ENCODE results near the gene NTM.

The NTM gene

GRCh38 chr11:131584785-131585592 is 214.6 kb downstream of the NTM start:
- H3K9ac ChIP-seq (ENCODE audit: low read depth in 1 of 2, low read length in 2 of 2) = no peak overlapping the region
- no peak overlapping the region for H3K27ac ChIP-seq (ENCODE audit: low read depth in 2 of 2, low read length in 2 of 2)
- H3K4me1 ChIP-seq (ENCODE audit: control insufficient read depth in 2 of 2, insufficient read depth in 2 of 2, low read length in 2 of 2) = no peaks in the 10 kb centered on the region
- H3K27me3 ChIP-seq (ENCODE audit: control insufficient read depth in 2 of 2, insufficient read depth in 2 of 2, low read length in 2 of 2) = no peaks in the 10 kb centered on the region
- H3K9me3 ChIP-seq (ENCODE audit: control insufficient read depth in 2 of 2, low read length in 2 of 2) = no peaks in the 10 kb centered on the region
- no peak overlapping the region for H3K4me3 ChIP-seq (ENCODE audit: low read length in 2 of 2)
- H3K36me3 ChIP-seq (ENCODE audit: control insufficient read depth in 2 of 2, insufficient read depth in 2 of 2, low read length in 2 of 2) = no peaks in the 10 kb centered on the region

DNA sequence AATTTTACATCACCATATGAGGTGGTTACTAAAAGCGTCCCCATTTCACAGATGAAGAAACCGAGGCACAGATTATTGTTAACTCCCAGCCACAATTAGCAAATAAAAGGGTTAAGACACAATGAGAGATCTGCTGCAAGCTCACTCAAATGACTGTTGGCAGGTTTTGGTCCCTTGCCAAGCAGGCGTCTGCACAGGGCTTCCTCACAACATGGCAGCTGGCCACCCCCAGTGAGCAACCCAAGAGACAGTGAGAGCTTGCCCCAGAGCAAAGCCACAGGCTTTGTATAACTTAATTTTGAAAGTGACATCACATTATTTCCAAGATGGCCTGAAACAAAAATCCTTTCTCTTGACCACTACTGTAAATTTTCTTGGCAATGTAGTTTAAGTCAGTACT is 217.6 kb downstream of the NTM start:
- Histone ChIP-seq H3K4me1 (ENCODE audit: control insufficient read depth in 2 of 2, insufficient read depth in 2 of 2, low read length in 2 of 2) (no peaks in the 10 kb centered on the region), H3K9me3 (ENCODE audit: control insufficient read depth in 2 of 2, low read length in 2 of 2) (no peaks in the 10 kb centered on the region), H3K9ac (ENCODE audit: low read depth in 1 of 2, low read length in 2 of 2) (no peak overlapping the region), H3K27ac (ENCODE audit: low read depth in 2 of 2, low read length in 2 of 2) (no peak overlapping the region), H3K27me3 (ENCODE audit: control insufficient read depth in 2 of 2, insufficient read depth in 2 of 2, low read length in 2 of 2) (no peaks in the 10 kb centered on the region), H3K4me3 (ENCODE audit: low read length in 2 of 2) (no peak overlapping the region), H3K36me3 (ENCODE audit: control insufficient read depth in 2 of 2, insufficient read depth in 2 of 2, low read length in 2 of 2) (no peaks in the 10 kb centered on the region)

DNA sequence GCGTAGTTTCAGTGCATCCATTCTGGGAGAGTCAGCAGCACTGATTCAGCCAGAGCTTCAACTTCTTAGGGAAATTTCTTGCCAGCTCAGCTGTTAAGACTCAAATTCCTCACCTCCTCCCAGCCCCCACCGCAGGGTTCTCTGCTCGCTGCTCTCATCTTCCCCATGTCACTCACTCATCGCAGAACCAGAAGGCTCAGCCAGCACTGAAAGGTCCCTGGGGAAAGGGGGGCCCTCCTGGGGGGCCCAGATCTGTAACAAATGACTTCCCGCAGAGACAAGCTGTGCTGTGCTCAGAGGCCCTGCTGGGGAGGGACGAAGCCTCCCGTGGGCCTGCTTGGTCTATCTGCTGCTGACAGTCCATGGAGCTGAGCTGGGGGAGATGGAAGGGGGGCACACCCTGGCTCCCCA is 220.6 kb downstream of the NTM start:
- no peak overlapping the region for H3K27ac ChIP-seq (ENCODE audit: low read depth in 2 of 2, low read length in 2 of 2)
- H3K9ac ChIP-seq (ENCODE audit: low read depth in 1 of 2, low read length in 2 of 2) = no peak overlapping the region
- no peak overlapping the region for H3K4me3 ChIP-seq (ENCODE audit: low read length in 2 of 2)
- H3K27me3 ChIP-seq (ENCODE audit: control insufficient read depth in 2 of 2, insufficient read depth in 2 of 2, low read length in 2 of 2) = no peaks in the 10 kb centered on the region
- H3K4me1 ChIP-seq (ENCODE audit: control insufficient read depth in 2 of 2, insufficient read depth in 2 of 2, low read length in 2 of 2) = no peaks in the 10 kb centered on the region
- no peaks in the 10 kb centered on the region for H3K9me3 ChIP-seq (ENCODE audit: control insufficient read depth in 2 of 2, low read length in 2 of 2)
- H3K36me3 ChIP-seq (ENCODE audit: control insufficient read depth in 2 of 2, insufficient read depth in 2 of 2, low read length in 2 of 2) = no peaks in the 10 kb centered on the region

GRCh38 chr11:131592152-131592551 is 221.7 kb downstream of the NTM start:
- Histone ChIP-seq H3K36me3 (ENCODE audit: control insufficient read depth in 2 of 2, insufficient read depth in 2 of 2, low read length in 2 of 2) (no peaks in the 10 kb centered on the region), H3K9ac (ENCODE audit: low read depth in 1 of 2, low read length in 2 of 2) (no peak overlapping the region), H3K4me3 (ENCODE audit: low read length in 2 of 2) (no peak overlapping the region), H3K27me3 (ENCODE audit: control insufficient read depth in 2 of 2, insufficient read depth in 2 of 2, low read length in 2 of 2) (no peaks in the 10 kb centered on the region), H3K4me1 (ENCODE audit: control insufficient read depth in 2 of 2, insufficient read depth in 2 of 2, low read length in 2 of 2) (no peaks in the 10 kb centered on the region), H3K27ac (ENCODE audit: low read depth in 2 of 2, low read length in 2 of 2) (no peak overlapping the region), H3K9me3 (ENCODE audit: control insufficient read depth in 2 of 2, low read length in 2 of 2) (no peaks in the 10 kb centered on the region)

GRCh38 chr11:131592734-131593133 is 222.3 kb downstream of the NTM start:
- Histone ChIP-seq H3K27ac (ENCODE audit: low read depth in 2 of 2, low read length in 2 of 2) (no peak overlapping the region), H3K36me3 (ENCODE audit: control insufficient read depth in 2 of 2, insufficient read depth in 2 of 2, low read length in 2 of 2) (no peaks in the 10 kb centered on the region), H3K4me1 (ENCODE audit: control insufficient read depth in 2 of 2, insufficient read depth in 2 of 2, low read length in 2 of 2) (no peaks in the 10 kb centered on the region), H3K27me3 (ENCODE audit: control insufficient read depth in 2 of 2, insufficient read depth in 2 of 2, low read length in 2 of 2) (no peaks in the 10 kb centered on the region), H3K4me3 (ENCODE audit: low read length in 2 of 2) (no peak overlapping the region), H3K9me3 (ENCODE audit: control insufficient read depth in 2 of 2, low read length in 2 of 2) (no peaks in the 10 kb centered on the region), H3K9ac (ENCODE audit: low read depth in 1 of 2, low read length in 2 of 2) (no peak overlapping the region)

DNA sequence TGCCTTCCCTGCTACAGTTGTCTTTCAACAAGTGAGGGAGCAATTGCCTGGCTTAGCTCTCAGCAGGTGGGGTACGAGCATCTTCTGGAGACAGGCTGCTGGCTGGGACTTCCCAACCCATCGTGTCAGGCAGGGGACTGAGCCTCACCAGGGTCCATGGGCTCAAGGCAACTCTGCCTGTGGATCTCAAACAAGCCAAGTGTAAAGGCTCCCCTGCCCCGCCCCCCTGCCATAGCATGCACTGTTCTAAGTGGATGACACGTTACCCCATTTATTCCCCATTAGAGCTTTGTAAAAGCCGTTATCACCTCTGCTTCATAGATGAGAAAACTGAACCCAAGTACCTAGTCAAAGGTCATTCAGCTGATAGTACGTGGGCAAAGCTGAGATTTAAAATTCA is 222.9 kb downstream of the NTM start:
- Histone ChIP-seq H3K4me1 (ENCODE audit: control insufficient read depth in 2 of 2, insufficient read depth in 2 of 2, low read length in 2 of 2) (no peaks in the 10 kb centered on the region), H3K9ac (ENCODE audit: low read depth in 1 of 2, low read length in 2 of 2) (no peak overlapping the region), H3K9me3 (ENCODE audit: control insufficient read depth in 2 of 2, low read length in 2 of 2) (no peaks in the 10 kb centered on the region), H3K27ac (ENCODE audit: low read depth in 2 of 2, low read length in 2 of 2) (no peak overlapping the region), H3K27me3 (ENCODE audit: control insufficient read depth in 2 of 2, insufficient read depth in 2 of 2, low read length in 2 of 2) (no peaks in the 10 kb centered on the region), H3K36me3 (ENCODE audit: control insufficient read depth in 2 of 2, insufficient read depth in 2 of 2, low read length in 2 of 2) (no peaks in the 10 kb centered on the region), H3K4me3 (ENCODE audit: low read length in 2 of 2) (no peak overlapping the region)

DNA sequence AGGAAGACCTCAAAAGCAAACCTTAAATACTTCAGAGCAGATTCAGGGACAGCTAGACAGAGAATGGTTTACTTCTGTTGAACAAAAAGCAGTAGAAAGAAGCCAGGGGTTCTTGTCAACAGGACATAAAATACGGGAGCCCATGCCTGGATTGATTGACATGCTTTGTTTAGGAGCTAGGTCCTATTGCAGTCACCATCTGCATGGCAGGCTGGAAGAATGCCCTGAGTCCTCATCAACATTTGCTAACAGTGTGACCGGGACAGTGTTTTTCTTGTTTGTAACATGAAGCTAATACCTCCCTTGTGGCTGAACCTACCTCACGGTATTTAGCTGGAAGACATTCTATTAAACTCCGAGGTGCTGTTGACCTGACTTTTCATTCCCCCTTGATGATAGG is 225.4 kb downstream of the NTM start:
- H3K27ac ChIP-seq (ENCODE audit: low read depth in 2 of 2, low read length in 2 of 2) = no peak overlapping the region
- no peaks in the 10 kb centered on the region for H3K9me3 ChIP-seq (ENCODE audit: control insufficient read depth in 2 of 2, low read length in 2 of 2)
- H3K27me3 ChIP-seq (ENCODE audit: control insufficient read depth in 2 of 2, insufficient read depth in 2 of 2, low read length in 2 of 2) = no peaks in the 10 kb centered on the region
- H3K4me1 ChIP-seq (ENCODE audit: control insufficient read depth in 2 of 2, insufficient read depth in 2 of 2, low read length in 2 of 2) = no peaks in the 10 kb centered on the region
- no peak overlapping the region for H3K4me3 ChIP-seq (ENCODE audit: low read length in 2 of 2)
- H3K36me3 ChIP-seq (ENCODE audit: control insufficient read depth in 2 of 2, insufficient read depth in 2 of 2, low read length in 2 of 2) = no peaks in the 10 kb centered on the region
- no peak overlapping the region for H3K9ac ChIP-seq (ENCODE audit: low read depth in 1 of 2, low read length in 2 of 2)

DNA sequence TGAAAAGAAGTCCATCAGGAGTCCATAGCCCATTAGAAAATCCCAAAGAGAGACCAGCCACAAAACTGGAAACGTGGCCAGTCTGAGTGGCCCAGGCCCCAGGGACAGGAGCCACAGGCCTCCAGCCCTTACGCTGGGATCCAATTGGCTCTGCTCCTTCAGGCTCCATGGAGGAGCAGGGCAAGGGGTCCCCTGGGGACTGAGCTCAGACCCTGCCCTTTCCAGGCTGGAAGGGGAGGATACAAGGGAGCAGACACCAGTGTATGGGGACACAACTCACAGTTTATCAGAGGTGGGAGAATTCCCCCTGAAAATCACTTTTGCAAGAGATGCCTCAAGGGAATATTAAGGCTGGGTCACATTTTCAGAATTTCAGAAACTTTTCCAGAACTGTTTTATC is 227.5 kb downstream of the NTM start:
- Histone ChIP-seq H3K27me3 (ENCODE audit: control insufficient read depth in 2 of 2, insufficient read depth in 2 of 2, low read length in 2 of 2) (no peaks in the 10 kb centered on the region), H3K4me3 (ENCODE audit: low read length in 2 of 2) (no peak overlapping the region), H3K9ac (ENCODE audit: low read depth in 1 of 2, low read length in 2 of 2) (no peak overlapping the region), H3K27ac (ENCODE audit: low read depth in 2 of 2, low read length in 2 of 2) (no peak overlapping the region), H3K9me3 (ENCODE audit: control insufficient read depth in 2 of 2, low read length in 2 of 2) (no peaks in the 10 kb centered on the region), H3K4me1 (ENCODE audit: control insufficient read depth in 2 of 2, insufficient read depth in 2 of 2, low read length in 2 of 2) (no peaks in the 10 kb centered on the region), H3K36me3 (ENCODE audit: control insufficient read depth in 2 of 2, insufficient read depth in 2 of 2, low read length in 2 of 2) (no peaks in the 10 kb centered on the region)

GRCh38 chr11:131598305-131598704 is 227.9 kb downstream of the NTM start:
- Histone ChIP-seq H3K9ac (ENCODE audit: low read depth in 1 of 2, low read length in 2 of 2) (no peak overlapping the region), H3K36me3 (ENCODE audit: control insufficient read depth in 2 of 2, insufficient read depth in 2 of 2, low read length in 2 of 2) (no peaks in the 10 kb centered on the region), H3K4me1 (ENCODE audit: control insufficient read depth in 2 of 2, insufficient read depth in 2 of 2, low read length in 2 of 2) (no peaks in the 10 kb centered on the region), H3K4me3 (ENCODE audit: low read length in 2 of 2) (no peak overlapping the region), H3K27ac (ENCODE audit: low read depth in 2 of 2, low read length in 2 of 2) (no peak overlapping the region), H3K9me3 (ENCODE audit: control insufficient read depth in 2 of 2, low read length in 2 of 2) (no peaks in the 10 kb centered on the region), H3K27me3 (ENCODE audit: control insufficient read depth in 2 of 2, insufficient read depth in 2 of 2, low read length in 2 of 2) (no peaks in the 10 kb centered on the region)

- no peaks in the 10 kb centered on the region for H3K9me3 ChIP-seq (ENCODE audit: control insufficient read depth in 2 of 2, low read length in 2 of 2)
- no peaks in the 10 kb centered on the region for H3K4me1 ChIP-seq (ENCODE audit: control insufficient read depth in 2 of 2, insufficient read depth in 2 of 2, low read length in 2 of 2)
- H3K27me3 ChIP-seq (ENCODE audit: control insufficient read depth in 2 of 2, insufficient read depth in 2 of 2, low read length in 2 of 2) = no peaks in the 10 kb centered on the region
- H3K4me3 ChIP-seq (ENCODE audit: low read length in 2 of 2) = no peak overlapping the region
- H3K27ac ChIP-seq (ENCODE audit: low read depth in 2 of 2, low read length in 2 of 2) = no peak overlapping the region
- H3K9ac ChIP-seq (ENCODE audit: low read depth in 1 of 2, low read length in 2 of 2) = no peak overlapping the region
- no peaks in the 10 kb centered on the region for H3K36me3 ChIP-seq (ENCODE audit: control insufficient read depth in 2 of 2, insufficient read depth in 2 of 2, low read length in 2 of 2)
Measured at GRCh38 chr11:131599285-131599684, 228.9 kb downstream of the NTM start.

All from mucosa of rectum (tissue), 2 donors.